H1 (cell line): Measurements from ENCODE around the gene TRPV6. TPM values are rescaled to one million over a fixed set of nuclear protein-coding genes. Genes with fewer than 3 reads are reported as not detected.

ENCODE experiments used
- EGR1 ChIP-seq: IDR thresholded peaks from 2 replicates; pipeline ENCODE4 v1.6.1; 2011; ENCODE audit warnings: low read depth, low read length, borderline replicate concordance
- PHF8 ChIP-seq: fragments of 200-600 bp; sonication (generic); conservative IDR thresholded peaks from 2 replicates; pipeline ENCODE4 v1.7.1; 2012; ENCODE audit warnings: low read depth, mild to moderate bottlenecking, inconsistent platforms, low read length, moderate library complexity
- POLR2A ChIP-seq, 2 experiments: IDR thresholded peaks; 1 replicate in 1 of 2; 2 replicates in 1 of 2; pipeline ENCODE4 v1.6.1; 2011; ENCODE audit warnings: low read depth in 2 of 2, low read length in 2 of 2, mild to moderate bottlenecking in 2 of 2; ENCODE audit errors: control extremely low read depth in 1 of 2
- POU5F1 ChIP-seq: IDR thresholded peaks from 2 replicates; pipeline ENCODE4 v1.6.1; 2011; ENCODE audit warnings: low read depth, mild to moderate bottlenecking, low read length, moderate library complexity
- RFX5 ChIP-seq: IDR thresholded peaks from 2 replicates; pipeline ENCODE4 v1.6.1; 2011; ENCODE audit warnings: low read depth, low read length, improper control_type of control experiment, borderline replicate concordance
- RXRA ChIP-seq: IDR thresholded peaks from 2 replicates; pipeline ENCODE4 v1.6.1; 2011; ENCODE audit warnings: low read depth, mild to moderate bottlenecking, low read length, moderate library complexity; ENCODE audit not compliant: insufficient read depth
- SIX5 ChIP-seq: IDR thresholded peaks from 2 replicates; pipeline ENCODE4 v1.6.1; 2011; ENCODE audit warnings: mild to moderate bottlenecking, low read depth, low read length
- polyA plus RNA-seq, 7 experiments: library from polyadenylated mRNA; depleted of rRNA in 3 of 7; stranded (reverse) in 5 of 7; unstranded in 2 of 7; fragments of >200 nt in 5 of 7; fragments of 200-250 nt in 2 of 7; gene quantifications; 1 replicate in 5 of 7; 2 replicates in 1 of 7; 4 replicates in 1 of 7; pipeline versions ENCODE4 v1.2.1 to v1.2.3, GENCODE V29; 2011 to 2013; ENCODE audit warnings: missing spikeins in 2 of 7, mixed read lengths in 2 of 7
- total RNA-seq: library from RNA; stranded (reverse); fragmentation: NEBNext Ultra II Directional; extraction: Animal tissue kit (Norgen Biotek cat#: 25700); gene quantifications from 2 replicates; pipeline ENCODE4 v1.2.1, GENCODE V29; 2021

The TRPV6 gene
- total and polyA plus RNA-seq, 2 of the 8 experiments (the other 6 are each of a cell fraction or from before 2014, with no cell fraction given) = 0.52 to 1.1 TPM

GRCh38 chr7:142885311-142886230 lies at the start of gene TRPV6 (continued):
- no peak for TF ChIP-seq SIX5
- no peak for TF ChIP-seq POLR2A (IDR thresholded peaks at IDR 0.05; ENCODE audit: control extremely low read depth in 1 of 2, low read depth in 2 of 2, low read length in 2 of 2)
- TF ChIP-seq RXRA = no peak
- TF ChIP-seq POU5F1 = no peak
- TF ChIP-seq RFX5 = no peak
- TF ChIP-seq EGR1 = no peak
- no peak for TF ChIP-seq PHF8
